Stimulated activated CD8-positive, alpha-beta memory T cell treated with anti-CD3 and anti-CD28 coated beads, Interleukin-4, amount 100 ng/mL, for 1 hour (primary cell): Measurements from ENCODE around the gene NPIPA2.
"Not testable (repeated sequence)": the region's sequence is repeated elsewhere in the genome, so short reads cannot be mapped to it uniquely, and the experiment has no call there.

Source experiments
- DNase-seq, 2 donors: peaks; one replicate each; pipeline ENCODE4 v3.0.0-alpha.2; 2020; ENCODE audit warnings: low read depth in 2 of 2, low spot score in 1 of 2

The NPIPA2 gene

DNA sequence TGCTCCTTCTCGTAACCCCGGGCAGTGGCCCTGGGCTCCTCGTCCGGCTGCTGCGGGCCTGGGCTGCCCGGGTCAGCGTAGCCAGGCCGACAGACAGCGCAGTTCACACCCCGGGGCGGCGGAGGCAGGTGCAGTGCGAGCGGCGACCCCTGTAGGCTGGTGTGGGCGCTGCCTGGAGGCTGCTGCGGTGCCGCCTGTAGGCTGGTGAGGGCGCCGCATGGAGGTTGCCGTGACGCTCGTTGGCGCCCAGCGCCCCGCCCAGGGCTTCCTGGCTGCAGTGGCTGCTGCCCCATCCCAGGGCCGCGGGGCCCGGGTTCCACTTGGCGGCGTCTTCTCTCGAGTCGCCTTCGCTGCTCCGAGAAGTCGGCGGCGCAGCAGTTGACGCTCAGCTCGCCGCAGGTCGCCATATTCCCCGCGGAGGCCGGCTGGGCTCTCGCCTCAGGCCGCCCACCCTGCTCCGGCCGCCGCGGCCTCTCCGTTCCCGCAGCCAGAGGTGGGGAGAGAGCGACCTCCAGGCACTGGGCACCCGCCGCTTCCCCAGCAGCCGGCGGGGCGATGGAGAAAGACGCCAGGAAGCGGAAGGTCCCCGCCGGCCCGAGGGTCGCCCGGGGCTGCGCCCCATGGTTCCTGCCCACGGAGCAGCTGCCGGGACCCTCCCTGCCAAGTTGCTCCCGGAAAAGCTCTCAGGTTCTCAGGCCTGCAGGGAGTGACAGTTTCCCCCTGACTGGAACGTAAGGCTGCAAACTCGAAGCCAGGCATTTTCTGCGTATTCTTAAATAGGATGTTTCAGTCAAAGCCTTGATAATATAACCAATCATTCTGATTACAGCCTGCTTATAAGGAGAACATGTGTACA, at the start of gene NPIPA2:
Gene NPIPA2, plus strand, starts transcription at position 261 of the 856 bp plus-strand sequence. CDS start 5,533 bp downstream, outside the sequence.
- not testable (repeated sequence) for DNase-seq

DNA sequence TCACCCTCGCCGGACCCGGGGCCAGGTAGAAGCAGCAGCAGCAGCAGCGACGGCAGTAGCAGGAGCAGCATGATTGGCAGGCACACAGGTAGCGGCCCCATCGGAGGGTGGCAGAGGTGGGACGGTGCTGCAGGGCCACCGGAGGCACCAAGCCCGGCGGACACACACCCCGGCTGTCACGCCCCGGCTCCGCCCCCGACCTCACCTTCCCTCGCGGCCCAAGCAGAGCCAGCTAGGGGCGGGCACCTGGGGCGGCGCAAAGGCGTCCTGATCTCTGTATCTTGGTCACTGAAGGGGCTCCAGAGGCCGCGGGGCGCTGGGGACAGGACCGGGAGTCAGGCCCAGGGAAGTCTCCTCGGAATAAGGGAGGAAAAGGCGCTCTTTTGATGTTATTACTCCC, 48.2 kb upstream of the NPIPA2 start, which contains the start of gene PLA2G10:
Gene PLA2G10, minus strand, starts transcription at position 180 of the 400 bp plus-strand sequence. Its CDS starts 79 bp downstream, at position 101.
- not testable (repeated sequence) for DNase-seq

GRCh38 chr16:14701859-14702258, 40.5 kb upstream of the NPIPA2 start:
- not testable (repeated sequence) for DNase-seq

GRCh38 chr16:14702672-14703071, 39.7 kb upstream of the NPIPA2 start:
- DNase-seq: not testable (repeated sequence)

- DNase-seq: not testable (repeated sequence)
These were observed 38.9 kb upstream of the NPIPA2 start, which contains the start of gene NPIPA3 for GRCh38 chr16:14703156-14704011. Gene NPIPA3 (plus strand): TSS chr16:14703411. CDS start chr16:14708944, 5,533 bp downstream.

GRCh38 chr16:14733233-14733632, 9.1 kb upstream of the NPIPA2 start:
- not testable (repeated sequence) for DNase-seq

DNA sequence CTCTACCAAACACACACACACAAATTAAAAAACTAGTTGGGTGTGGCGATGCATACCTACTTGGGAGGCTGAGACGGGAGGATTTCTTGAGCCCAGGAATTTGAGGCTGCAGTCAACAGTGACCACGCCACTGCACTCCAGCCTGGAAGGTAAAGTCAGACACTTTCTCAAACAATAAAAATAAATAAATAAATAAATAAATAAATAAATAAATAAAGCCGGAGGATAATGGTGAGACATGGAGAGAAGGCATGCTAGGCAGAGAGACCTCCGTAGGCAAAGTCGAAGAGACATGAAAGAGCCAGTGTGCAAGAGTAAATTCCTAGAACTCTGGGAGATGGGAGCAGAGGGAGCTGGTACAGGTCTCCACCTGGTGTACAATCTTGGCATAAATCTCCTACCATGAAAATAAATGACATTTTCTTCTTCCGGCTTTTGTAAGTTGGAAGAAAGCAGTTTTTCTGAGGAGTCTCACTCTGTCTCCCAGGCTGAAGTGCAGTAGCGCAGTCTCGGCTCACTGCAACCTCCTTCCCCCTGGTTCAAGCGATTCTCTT, 1.4 kb upstream of the NPIPA2 start:
- DNase-seq: not testable (repeated sequence)

GRCh38 chr16:14741794-14742193, 539 bp upstream of the NPIPA2 start:
- DNase-seq: not testable (repeated sequence)

- not testable (repeated sequence) for DNase-seq
These were observed 31.3 kb downstream of the NPIPA2 start for GRCh38 chr16:14773654-14774053.

DNA sequence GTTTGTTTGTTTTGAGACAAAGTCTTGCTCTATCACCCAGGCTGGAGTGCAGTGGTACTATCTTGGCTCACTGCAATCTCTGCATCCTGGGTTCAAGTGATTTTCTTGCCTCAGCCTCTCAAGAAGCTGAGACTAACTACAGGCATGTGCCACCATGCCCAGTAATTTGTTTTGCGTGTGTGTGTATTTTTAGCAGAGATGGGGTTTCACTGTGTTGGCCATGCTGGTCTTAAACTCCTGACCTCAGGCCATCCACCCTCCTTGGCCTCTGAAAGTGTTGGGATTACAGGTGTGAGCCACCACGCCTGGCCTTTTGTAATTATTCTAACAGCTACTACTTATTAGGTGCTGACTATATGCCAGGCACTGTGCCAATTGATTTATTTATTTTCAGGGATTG, 33.3 kb downstream of the NPIPA2 start:
- not testable (repeated sequence) for DNase-seq

- DNase-seq: not testable (repeated sequence)
These were observed 34.4 kb downstream of the NPIPA2 start for GRCh38 chr16:14776763-14777162.

- not testable (repeated sequence) for DNase-seq
These were observed 37.1 kb downstream of the NPIPA2 start for GRCh38 chr16:14779368-14779877.

- not testable (repeated sequence) for DNase-seq
These were observed 43.8 kb downstream of the NPIPA2 start for GRCh38 chr16:14786180-14786579.

DNA sequence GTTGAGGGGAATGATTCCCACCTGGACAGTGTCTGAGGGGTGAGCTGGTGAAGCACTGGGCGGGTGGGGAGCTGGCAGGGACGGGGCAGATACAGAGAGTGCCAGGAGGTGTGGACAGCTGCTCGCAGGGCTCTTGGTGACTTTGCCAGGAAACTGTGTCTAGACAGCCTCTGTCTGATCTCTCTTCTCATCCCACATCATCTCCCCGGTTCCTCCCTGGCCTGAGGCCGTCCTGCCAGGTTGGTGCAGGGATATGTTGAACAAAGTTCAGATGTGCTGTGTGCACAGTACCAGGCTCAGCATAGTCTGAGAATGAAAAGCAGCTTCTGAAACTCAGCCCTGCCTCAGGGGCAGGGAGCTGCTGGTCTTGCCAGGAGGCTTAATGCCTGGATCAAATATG, 47.2 kb downstream of the NPIPA2 start:
- DNase-seq: not testable (repeated sequence)

DNA sequence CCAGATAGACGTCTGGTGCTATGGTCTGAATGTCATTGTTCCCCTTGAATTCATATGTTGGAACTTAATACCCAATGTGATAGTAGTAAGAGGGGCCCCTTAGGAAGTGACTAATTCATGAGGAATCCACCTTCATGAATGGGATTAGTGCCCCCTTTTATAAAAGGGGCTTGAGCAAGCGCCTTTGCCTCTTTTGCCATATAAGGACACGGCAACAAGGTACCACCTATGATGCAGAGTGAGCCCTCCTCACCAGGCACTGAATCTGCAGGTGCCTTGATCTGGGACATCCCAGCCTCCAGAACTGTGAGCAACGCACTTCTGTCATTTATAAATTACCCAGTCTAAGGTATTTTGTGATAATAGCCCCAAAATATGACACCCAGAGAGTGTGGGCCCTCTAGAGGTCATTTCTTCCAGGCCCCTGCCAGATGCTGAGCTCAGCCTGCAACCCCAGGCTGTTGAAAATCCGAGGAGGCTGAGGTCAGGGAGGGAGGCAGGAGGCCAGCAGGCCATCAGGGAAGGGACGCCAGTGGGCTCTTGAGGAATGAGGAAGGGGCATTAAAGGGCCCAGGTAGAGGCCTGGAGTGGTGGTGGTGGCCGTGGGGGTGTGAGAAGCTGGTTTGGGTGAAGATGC, 48.1 kb downstream of the NPIPA2 start:
- not testable (repeated sequence) for DNase-seq

- DNase-seq: not testable (repeated sequence)
These were observed 50.6 kb downstream of the NPIPA2 start for GRCh38 chr16:14792914-14793313.

- DNase-seq: not testable (repeated sequence)
These were observed 55.2 kb downstream of the NPIPA2 start for GRCh38 chr16:14797558-14797957.

- not testable (repeated sequence) for DNase-seq
These were observed 61.2 kb downstream of the NPIPA2 start for GRCh38 chr16:14803577-14803976.

DNA sequence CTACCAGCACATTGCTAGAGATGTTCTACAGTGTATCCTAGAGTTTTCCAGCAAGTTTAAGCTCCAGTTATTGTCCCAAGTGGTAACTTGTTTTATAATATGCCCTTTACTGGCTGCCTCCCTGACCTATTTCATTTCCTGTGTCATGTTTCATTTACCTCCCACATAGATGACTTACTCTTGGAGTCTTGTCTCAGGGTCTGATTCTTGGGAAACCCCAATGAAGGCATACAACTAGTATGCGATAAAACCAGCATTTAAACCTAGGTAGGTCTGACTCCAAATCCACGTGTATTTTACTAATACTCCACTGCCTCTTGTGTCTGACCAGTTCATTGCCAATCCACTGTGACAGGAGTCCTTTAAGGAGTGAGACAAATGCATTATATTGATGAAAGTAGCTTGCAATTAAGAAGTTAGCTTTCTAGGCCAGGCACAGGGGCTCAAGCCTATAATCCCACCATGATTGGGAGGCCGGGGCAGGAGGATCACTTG, 64.9 kb downstream of the NPIPA2 start:
- not testable (repeated sequence) for DNase-seq

DNA sequence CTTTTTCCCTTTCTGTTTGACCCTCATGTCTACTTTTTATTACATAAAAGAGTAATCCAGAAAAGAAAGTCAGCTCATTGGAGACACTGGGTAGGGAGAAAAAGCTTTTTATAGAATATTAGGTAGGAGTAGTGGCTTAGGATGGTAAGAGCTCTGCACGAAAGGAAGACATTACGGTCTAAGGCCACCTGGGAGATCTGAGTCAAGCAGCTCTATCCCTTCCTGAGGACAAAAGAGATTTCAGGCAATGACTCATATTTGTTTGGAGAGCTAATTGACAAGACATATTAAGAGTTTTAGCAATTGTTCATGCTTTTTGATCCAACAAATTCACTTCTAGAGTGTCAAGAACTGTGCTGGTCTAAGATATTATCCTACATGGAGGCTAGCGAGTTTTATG, 71.6 kb downstream of the NPIPA2 start:
- DNase-seq: not testable (repeated sequence)
